GM21515 (cell line): Measurements from ENCODE around the gene FAM98C.

Experiments
- ATAC-seq: cut with Tn5 transposase; IDR thresholded peaks from one replicate; pipeline ENCODE4 v1.9.1; 2021; ENCODE audit not compliant: unreplicated experiment

The FAM98C gene

DNA sequence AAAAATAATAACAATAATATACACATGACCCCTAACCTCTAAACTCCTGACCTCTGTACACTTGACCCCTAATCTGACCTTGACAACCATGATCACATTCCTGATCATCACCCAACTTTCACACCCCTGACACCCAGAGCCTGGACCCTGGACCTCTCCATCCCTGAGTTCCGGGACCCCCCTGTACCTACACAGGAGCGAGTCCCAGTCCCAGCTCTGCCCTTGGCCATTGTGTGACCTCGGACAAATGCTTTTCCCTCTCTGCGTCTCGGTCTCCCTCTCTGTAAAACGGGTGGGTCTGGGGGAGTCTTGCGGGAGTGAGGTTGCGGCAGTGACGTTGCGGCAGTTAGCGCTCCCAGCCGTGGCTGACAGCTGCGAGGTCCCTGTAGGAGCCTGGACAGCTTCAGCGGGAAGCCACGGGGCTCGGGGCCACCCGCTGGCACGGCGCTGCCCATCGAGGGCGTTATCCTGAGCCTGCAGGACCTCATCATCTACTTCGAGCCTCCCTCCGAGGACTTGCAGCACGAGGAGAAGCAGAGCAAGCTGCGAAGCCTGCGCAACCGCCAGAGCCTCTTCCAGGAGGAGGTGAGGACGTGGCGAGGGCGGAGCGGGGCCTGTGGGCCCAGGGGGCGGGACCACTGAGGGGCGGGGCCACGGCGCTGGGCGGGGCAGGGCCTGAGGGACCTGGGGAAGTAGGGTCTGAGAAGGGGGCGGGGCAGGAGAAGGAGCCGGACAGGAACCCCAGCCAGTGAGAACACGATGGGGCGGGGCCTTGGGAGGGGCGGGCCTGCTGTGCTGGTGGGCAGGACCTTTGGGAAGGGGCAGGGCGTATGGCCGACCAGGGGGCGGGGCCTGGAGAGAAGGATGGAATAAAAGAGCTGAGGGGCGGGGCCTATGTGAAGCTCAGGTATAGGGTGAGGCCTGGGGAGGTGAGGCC, 49.8 kb downstream of the FAM98C start:
- no peak for ATAC-seq

DNA sequence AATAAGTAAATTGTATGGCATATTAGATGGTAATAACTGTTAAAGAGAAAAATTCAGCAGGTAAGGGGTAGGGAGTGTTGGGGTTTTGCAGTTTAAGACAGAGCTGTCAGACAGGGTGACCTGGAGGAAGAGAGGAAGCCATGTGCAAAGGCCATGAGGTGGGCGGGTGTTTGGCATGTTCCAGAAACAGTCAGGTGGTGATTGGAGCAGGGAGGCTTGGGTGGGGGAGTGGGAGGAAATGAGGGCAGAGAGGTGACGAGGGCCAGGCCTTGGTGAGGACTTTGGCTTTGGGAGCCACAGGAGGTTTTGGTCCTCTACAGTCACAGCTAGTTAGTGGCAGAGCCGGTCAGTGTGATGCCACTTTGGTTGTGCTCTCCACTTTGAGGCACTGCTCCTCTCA, 50.7 kb downstream of the FAM98C start:
- no peak for ATAC-seq

DNA sequence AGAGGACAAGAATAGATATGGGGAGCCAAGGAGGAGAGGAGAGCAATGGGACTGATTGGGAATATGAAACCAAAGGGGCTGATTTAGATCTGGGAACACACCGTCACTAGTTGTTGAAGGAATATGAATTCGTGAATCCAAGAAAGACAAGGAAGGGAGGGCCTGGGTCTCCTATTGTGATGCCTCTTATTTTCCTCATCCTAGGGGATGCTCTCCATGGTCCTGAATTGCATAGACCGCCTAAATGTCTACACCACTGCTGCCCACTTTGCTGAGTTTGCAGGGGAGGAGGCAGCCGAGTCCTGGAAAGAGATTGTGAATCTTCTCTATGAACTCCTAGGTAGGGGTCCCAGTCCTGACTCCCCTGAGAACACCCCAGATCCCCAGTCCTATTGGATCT, 52.1 kb downstream of the FAM98C start:
- ATAC-seq, result no peak

DNA sequence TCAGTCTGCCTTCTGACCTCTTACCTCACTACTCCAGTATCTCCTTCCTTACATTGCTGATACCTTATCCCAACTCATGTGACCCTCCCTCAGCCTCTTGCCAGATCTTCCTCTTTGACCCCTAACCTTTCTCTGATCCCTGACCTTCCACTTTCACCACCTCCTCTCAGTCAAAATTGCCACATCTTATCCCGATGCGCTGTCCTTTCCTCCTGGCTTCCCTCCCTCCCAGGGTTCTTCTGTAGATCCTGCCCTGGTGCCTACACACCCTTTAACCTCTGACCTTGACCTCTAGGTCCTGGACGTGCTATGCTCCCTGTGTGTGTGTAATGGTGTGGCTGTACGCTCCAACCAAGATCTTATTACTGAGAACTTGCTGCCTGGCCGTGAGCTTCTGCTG, 54.3 kb downstream of the FAM98C start:
- no peak for ATAC-seq

DNA sequence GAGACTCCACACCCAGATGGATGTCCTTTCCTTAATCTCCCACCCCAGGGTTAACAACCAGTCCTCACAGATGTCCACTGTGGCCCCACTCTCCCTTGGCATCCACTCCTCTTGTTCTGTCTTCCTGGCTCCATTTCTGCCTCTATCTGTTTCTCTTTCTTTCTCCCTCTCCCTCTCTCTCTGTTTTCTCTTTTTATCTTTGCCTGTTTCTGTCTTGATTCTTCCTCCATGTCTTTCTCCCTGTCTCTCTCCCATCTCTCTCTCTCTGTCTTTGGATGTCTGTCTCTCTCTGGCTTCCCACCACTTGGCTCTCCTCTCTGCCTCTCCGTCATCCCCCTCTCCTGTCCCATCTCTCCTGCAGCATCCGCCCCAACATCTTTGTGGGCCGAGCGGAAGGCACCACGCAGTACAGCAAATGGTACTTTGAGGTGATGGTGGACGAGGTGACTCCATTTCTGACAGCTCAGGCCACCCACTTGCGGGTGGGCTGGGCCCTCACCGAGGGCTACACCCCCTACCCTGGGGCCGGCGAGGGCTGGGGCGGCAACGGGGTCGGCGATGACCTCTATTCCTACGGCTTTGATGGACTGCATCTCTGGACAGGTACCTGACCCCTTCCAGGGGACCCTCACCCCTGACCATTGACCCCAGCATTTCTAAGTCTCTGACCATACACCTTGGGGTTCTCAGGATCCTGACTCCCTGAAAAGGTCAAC, 55.0 kb downstream of the FAM98C start:
- ATAC-seq, result no peak
